Adipocyte (in vitro differentiated cells): ENCODE data around the gene EML6.
A peak's percentile ranks its signal among the peaks of the same experiment; 100 is the strongest.

Source experiments
- DNase-seq: peaks from one replicate; pipeline ENCODE4 v3.0.0-alpha.2; 2015; ENCODE audit warnings: low read depth
- H3K27me3 ChIP-seq: replicated peaks from 2 replicates; pipeline ENCODE4 v1.7.0; 2013; ENCODE audit warnings: mild to moderate bottlenecking, low read length, moderate library complexity; ENCODE audit not compliant: control insufficient read depth, insufficient read depth
- H3K36me3 ChIP-seq: 2 replicates; pipeline ENCODE4 v1.7.0; 2013; ENCODE audit warnings: low read length, mild to moderate bottlenecking, moderate library complexity; ENCODE audit not compliant: control insufficient read depth, insufficient read depth, severe bottlenecking
- H3K4me1 ChIP-seq: 2 replicates; pipeline ENCODE4 v1.7.0; 2013; ENCODE audit warnings: mild to moderate bottlenecking, low read length, moderate library complexity; ENCODE audit not compliant: control insufficient read depth, insufficient read depth
- H3K4me3 ChIP-seq: 2 replicates; pipeline ENCODE4 v1.7.0; 2013; ENCODE audit warnings: mild to moderate bottlenecking, low read length, moderate library complexity
- H3K9ac ChIP-seq: 2 replicates; pipeline ENCODE4 v1.7.0; 2013; ENCODE audit warnings: mild to moderate bottlenecking, low read length, moderate library complexity
- H3K9me3 ChIP-seq: 2 replicates; pipeline ENCODE4 v1.7.0; 2013; ENCODE audit warnings: mild to moderate bottlenecking, low read length, moderate library complexity; ENCODE audit not compliant: control insufficient read depth

Gene EML6

DNA sequence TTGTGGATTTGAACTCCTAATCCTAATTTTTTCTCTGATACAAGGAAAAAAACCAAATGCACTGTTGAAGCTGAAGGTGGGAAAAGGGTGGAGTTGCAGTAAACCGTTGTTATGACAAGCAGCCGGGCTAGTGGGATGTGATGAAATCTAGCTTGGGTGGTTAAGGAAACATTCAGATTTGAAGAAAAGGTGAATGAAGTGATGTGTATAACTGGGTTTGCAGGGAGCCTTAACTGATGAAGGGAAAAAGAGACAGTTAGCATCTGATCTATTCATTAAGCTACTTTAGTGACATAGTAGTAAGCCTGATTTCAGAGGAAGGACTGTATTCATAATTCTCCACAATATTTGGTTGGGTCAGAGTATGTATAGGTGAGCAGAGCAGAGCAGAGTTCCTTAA is 3.5 kb downstream of the EML6 start:
- Histone ChIP-seq H3K27me3 (no peaks in the 10 kb centered on the region), H3K9me3 (no peaks in the 10 kb centered on the region), H3K4me1 (peaks cover 5% of the 10 kb centered on the region), H3K36me3 (no peaks in the 10 kb centered on the region), H3K4me3 (no peak overlapping the region), H3K9ac (no peak overlapping the region)
- DNase-seq, result no peak

GRCh38 chr2:54728669-54729120 is 5.2 kb downstream of the EML6 start:
- H3K4me3 ChIP-seq, result no peak overlapping the region
- peak; percentile 77 for DNase-seq
- H3K9ac ChIP-seq, result no peak overlapping the region
- H3K9me3 ChIP-seq, result no peaks in the 10 kb centered on the region
- H3K27me3 ChIP-seq, result no peaks in the 10 kb centered on the region
- H3K36me3 ChIP-seq, result no peaks in the 10 kb centered on the region
- no peaks in the 10 kb centered on the region for H3K4me1 ChIP-seq

GRCh38 chr2:54735636-54736035 is 12.2 kb downstream of the EML6 start:
- DNase-seq, result no peak
- H3K4me3 ChIP-seq, result no peak overlapping the region

DNA sequence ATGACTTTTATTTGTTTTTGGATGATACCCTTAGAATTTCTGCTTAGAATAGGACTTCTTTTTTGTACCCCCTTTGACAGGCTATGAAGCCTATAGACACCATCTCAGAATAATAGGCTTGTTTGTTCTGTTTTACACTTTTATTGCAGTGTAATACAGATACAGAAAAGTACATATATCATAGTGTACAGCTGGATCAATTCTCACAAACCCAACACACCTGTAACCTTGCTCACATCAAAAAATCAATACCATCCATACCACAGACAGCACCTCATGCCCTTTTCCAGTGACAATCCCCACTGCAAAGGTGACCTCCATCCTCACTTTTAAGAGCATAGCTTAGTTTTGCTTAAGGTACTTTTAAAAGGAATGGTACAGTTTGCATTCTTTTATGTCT is 14.8 kb downstream of the EML6 start:
- Histone ChIP-seq H3K4me1 (no peaks in the 10 kb centered on the region), H3K4me3 (no peak overlapping the region), H3K36me3 (no peaks in the 10 kb centered on the region), H3K9me3 (no peaks in the 10 kb centered on the region), H3K27me3 (no peaks in the 10 kb centered on the region), H3K9ac (no peak overlapping the region)
- DNase-seq, result no peak

More at GRCh38 chr2:54735636-54736035, 12.2 kb downstream of the EML6 start:
- Histone ChIP-seq H3K4me1 (no peaks in the 10 kb centered on the region), H3K9me3 (no peaks in the 10 kb centered on the region), H3K27me3 (no peaks in the 10 kb centered on the region), H3K36me3 (no peaks in the 10 kb centered on the region), H3K9ac (no peak overlapping the region)

DNA sequence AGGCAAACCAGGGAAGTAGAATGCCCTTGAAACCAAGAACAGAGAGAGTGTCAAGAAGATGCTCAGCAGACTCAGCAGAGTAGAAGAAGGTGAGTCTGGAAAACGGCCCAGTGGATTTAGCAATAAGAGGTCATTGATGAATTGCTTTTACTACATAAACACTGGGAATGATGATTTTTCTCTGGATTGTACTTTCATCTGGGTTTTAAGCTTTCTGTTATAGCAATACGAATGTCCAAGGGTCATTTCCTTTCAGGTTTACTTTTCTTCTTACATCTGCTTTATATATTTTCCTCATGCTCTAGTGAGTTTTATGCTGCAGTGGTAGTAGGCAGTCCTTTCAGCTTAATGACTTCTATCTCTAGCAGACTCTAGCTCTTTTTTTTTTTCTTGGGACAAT is 16.9 kb downstream of the EML6 start:
- Histone ChIP-seq H3K4me3 (no peak overlapping the region), H3K27me3 (no peaks in the 10 kb centered on the region), H3K4me1 (no peaks in the 10 kb centered on the region), H3K36me3 (no peaks in the 10 kb centered on the region), H3K9me3 (no peaks in the 10 kb centered on the region), H3K9ac (no peak overlapping the region)
- DNase-seq, result no peak

DNA sequence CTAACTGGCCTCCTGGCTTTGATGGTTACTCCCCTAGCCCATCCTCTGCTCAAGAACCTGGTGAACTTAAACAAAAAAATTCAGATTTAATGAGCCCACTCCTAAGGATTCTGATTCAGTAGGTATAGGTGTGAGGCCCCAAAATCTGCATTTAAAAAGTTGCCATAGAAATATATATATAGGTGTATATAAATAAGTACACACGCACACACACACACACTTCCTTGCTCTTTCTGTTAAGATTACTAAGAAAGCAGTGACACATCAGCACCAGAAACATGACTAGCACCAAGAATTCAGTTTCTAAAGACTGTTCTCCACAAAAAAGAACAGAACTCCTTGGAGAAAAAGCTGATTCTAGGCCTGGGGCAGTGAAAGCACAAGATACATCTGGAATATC is 17.8 kb downstream of the EML6 start:
- Histone ChIP-seq H3K4me3 (no peak overlapping the region), H3K9me3 (no peaks in the 10 kb centered on the region), H3K36me3 (no peaks in the 10 kb centered on the region), H3K27me3 (no peaks in the 10 kb centered on the region), H3K4me1 (no peaks in the 10 kb centered on the region), H3K9ac (no peak overlapping the region)
- DNase-seq, result peak; percentile 30

- H3K4me3 ChIP-seq, result no peak overlapping the region
- no peaks in the 10 kb centered on the region for H3K4me1 ChIP-seq
- no peaks in the 10 kb centered on the region for H3K27me3 ChIP-seq
- DNase-seq, result no peak
- no peaks in the 10 kb centered on the region for H3K36me3 ChIP-seq
- no peak overlapping the region for H3K9ac ChIP-seq
- H3K9me3 ChIP-seq, result no peaks in the 10 kb centered on the region
Observed at GRCh38 chr2:54750040-54750439, 26.6 kb downstream of the EML6 start.

DNA sequence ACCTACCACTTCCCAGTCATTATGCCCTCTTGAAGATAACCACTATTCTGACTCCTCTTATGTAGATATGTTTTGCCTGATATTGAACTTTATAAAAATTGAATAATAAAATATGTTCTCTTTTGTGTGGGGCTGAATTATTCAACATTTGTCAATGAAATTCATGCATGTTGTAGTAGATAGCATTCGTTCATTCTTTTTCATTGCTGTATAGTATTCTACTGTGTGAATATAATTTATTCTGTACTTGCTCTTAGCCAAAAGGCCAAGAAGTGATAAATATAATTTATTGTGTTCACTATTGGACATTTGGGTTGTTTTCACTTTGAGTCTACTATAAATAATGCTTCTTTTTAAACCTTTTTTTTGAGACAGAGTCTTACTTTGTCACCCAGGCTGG is 29.0 kb downstream of the EML6 start:
- no peak for DNase-seq
- Histone ChIP-seq H3K4me1 (no peaks in the 10 kb centered on the region), H3K27me3 (no peaks in the 10 kb centered on the region), H3K4me3 (no peak overlapping the region), H3K36me3 (no peaks in the 10 kb centered on the region), H3K9ac (no peak overlapping the region), H3K9me3 (no peaks in the 10 kb centered on the region)

- DNase-seq, result no peak
- Histone ChIP-seq H3K9me3 (no peaks in the 10 kb centered on the region), H3K36me3 (no peaks in the 10 kb centered on the region), H3K27me3 (no peaks in the 10 kb centered on the region), H3K9ac (no peak overlapping the region), H3K4me3 (no peak overlapping the region), H3K4me1 (no peaks in the 10 kb centered on the region)
Observed at GRCh38 chr2:54755641-54756326, 32.3 kb downstream of the EML6 start.

GRCh38 chr2:54757500-54757899 is 34.0 kb downstream of the EML6 start:
- Histone ChIP-seq H3K27me3 (no peaks in the 10 kb centered on the region), H3K4me3 (peak overlapping the region; percentile 23), H3K4me1 (no peaks in the 10 kb centered on the region), H3K36me3 (no peaks in the 10 kb centered on the region), H3K9ac (peak overlapping the region; percentile 1), H3K9me3 (no peaks in the 10 kb centered on the region)
- DNase-seq, result no peak

DNA sequence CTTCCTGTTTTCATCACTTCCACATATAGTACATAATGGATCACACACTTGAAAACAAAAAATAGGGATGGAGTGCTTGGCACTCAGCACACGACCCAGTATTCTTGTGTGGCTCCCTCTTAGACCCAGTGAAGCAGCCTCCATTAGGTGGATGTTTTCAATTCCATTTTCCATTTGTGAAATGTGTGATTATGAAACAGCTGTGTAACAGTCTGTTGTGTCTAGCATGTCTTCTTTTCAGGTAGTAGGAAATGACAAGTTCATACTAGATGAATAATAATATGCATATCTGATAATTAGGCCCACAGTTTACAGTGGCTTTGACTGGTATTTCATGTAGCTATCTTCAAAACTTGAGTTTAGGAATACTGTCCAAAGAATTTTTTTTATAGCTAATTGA is 35.5 kb downstream of the EML6 start:
- Histone ChIP-seq H3K9me3 (no peaks in the 10 kb centered on the region), H3K4me1 (no peaks in the 10 kb centered on the region), H3K4me3 (no peak overlapping the region), H3K9ac (no peak overlapping the region), H3K36me3 (no peaks in the 10 kb centered on the region), H3K27me3 (no peaks in the 10 kb centered on the region)
- no peak for DNase-seq

- H3K9me3 ChIP-seq, result no peaks in the 10 kb centered on the region
- no peak overlapping the region for H3K4me3 ChIP-seq
- no peaks in the 10 kb centered on the region for H3K27me3 ChIP-seq
- no peaks in the 10 kb centered on the region for H3K4me1 ChIP-seq
- H3K9ac ChIP-seq, result no peak overlapping the region
- DNase-seq, result no peak
- H3K36me3 ChIP-seq, result no peaks in the 10 kb centered on the region
Observed at GRCh38 chr2:54760310-54760709, 36.8 kb downstream of the EML6 start.
